T-helper 1 cell treated with Interleukin-12 subunit alpha and Interleukin-12 subunit beta and Interleukin-4 antibody, amounts not matched to agents 30 μg/mL and 1 μg/mL, for 36 hours (primary cell): Measurements from ENCODE around the gene CALML6.
"Not testable (repeated sequence)": the region's sequence is repeated elsewhere in the genome, so short reads cannot be mapped to it uniquely, and the experiment has no call there.

ENCODE experiments used
- H3K27ac Mint-ChIP-seq: one replicate; pipeline ENCODE4 v1.8.0; 2021; ENCODE audit warnings: mild to moderate bottlenecking, mixed read lengths
- H3K27me3 Mint-ChIP-seq: one replicate; pipeline ENCODE4 v1.8.0; 2021; ENCODE audit warnings: low read depth, mixed read lengths
- H3K36me3 Mint-ChIP-seq: one replicate; pipeline ENCODE4 v1.8.0; 2021; ENCODE audit warnings: low read depth, mixed read lengths
- H3K4me1 Mint-ChIP-seq: one replicate; pipeline ENCODE4 v1.8.0; 2021; ENCODE audit warnings: low read depth, mixed read lengths
- H3K4me3 Mint-ChIP-seq: one replicate; pipeline ENCODE4 v1.8.0; 2021; ENCODE audit warnings: mild to moderate bottlenecking, moderate library complexity, mixed read lengths
- H3K9me3 Mint-ChIP-seq: one replicate; pipeline ENCODE4 v1.8.0; 2021; ENCODE audit warnings: mixed read lengths

CALML6 gene

GRCh38 chr1:1924386-1924785 is 9.3 kb downstream of the CALML6 start:
- Mint-ChIP-seq H3K4me1 (no peaks in the 10 kb centered on the region), H3K9me3 (no peaks in the 10 kb centered on the region), H3K27ac (no peak overlapping the region), H3K27me3 (no peaks in the 10 kb centered on the region), H3K36me3 (no peaks in the 10 kb centered on the region), H3K4me3 (no peak overlapping the region)

- H3K9me3 Mint-ChIP-seq: no peaks in the 10 kb centered on the region
- H3K27me3 Mint-ChIP-seq: no peaks in the 10 kb centered on the region
- H3K27ac Mint-ChIP-seq: no peak overlapping the region
Measured at GRCh38 chr1:1924849-1925248, 9.8 kb downstream of the CALML6 start.

GRCh38 chr1:1925437-1926345 is 10.6 kb downstream of the CALML6 start:
- Mint-ChIP-seq H3K4me1 (no peaks in the 10 kb centered on the region), H3K9me3 (no peaks in the 10 kb centered on the region), H3K36me3 (no peaks in the 10 kb centered on the region), H3K4me3 (no peak overlapping the region), H3K27me3 (no peaks in the 10 kb centered on the region), H3K27ac (no peak overlapping the region)

More at GRCh38 chr1:1924849-1925248, 9.8 kb downstream of the CALML6 start:
- H3K4me1 Mint-ChIP-seq: no peaks in the 10 kb centered on the region
- H3K4me3 Mint-ChIP-seq: no peak overlapping the region
- H3K36me3 Mint-ChIP-seq: no peaks in the 10 kb centered on the region

- no peak overlapping the region for H3K4me3 Mint-ChIP-seq
- H3K36me3 Mint-ChIP-seq: no peaks in the 10 kb centered on the region
- H3K27ac Mint-ChIP-seq: no peak overlapping the region
- no peaks in the 10 kb centered on the region for H3K9me3 Mint-ChIP-seq
- no peaks in the 10 kb centered on the region for H3K27me3 Mint-ChIP-seq
- no peaks in the 10 kb centered on the region for H3K4me1 Mint-ChIP-seq
Measured at GRCh38 chr1:1926346-1926811, 11.3 kb downstream of the CALML6 start.

- Mint-ChIP-seq H3K36me3 (no peaks in the 10 kb centered on the region), H3K27ac (no peak overlapping the region), H3K9me3 (no peaks in the 10 kb centered on the region), H3K27me3 (no peaks in the 10 kb centered on the region), H3K4me1 (no peaks in the 10 kb centered on the region), H3K4me3 (no peak overlapping the region)
Measured at GRCh38 chr1:1926886-1927660, 12.0 kb downstream of the CALML6 start.

GRCh38 chr1:1927751-1928150 is 12.7 kb downstream of the CALML6 start:
- no peaks in the 10 kb centered on the region for H3K9me3 Mint-ChIP-seq
- no peaks in the 10 kb centered on the region for H3K4me1 Mint-ChIP-seq
- H3K4me3 Mint-ChIP-seq: no peak overlapping the region

GRCh38 chr1:1928231-1929101 is 13.4 kb downstream of the CALML6 start:
- peaks cover 2% of the 10 kb centered on the region for H3K9me3 Mint-ChIP-seq
- H3K27me3 Mint-ChIP-seq: no peaks in the 10 kb centered on the region
- no peak overlapping the region for H3K4me3 Mint-ChIP-seq
- H3K36me3 Mint-ChIP-seq: no peaks in the 10 kb centered on the region
- H3K4me1 Mint-ChIP-seq: no peaks in the 10 kb centered on the region
- H3K27ac Mint-ChIP-seq: no peak overlapping the region

More at GRCh38 chr1:1927751-1928150, 12.7 kb downstream of the CALML6 start:
- no peak overlapping the region for H3K27ac Mint-ChIP-seq
- H3K27me3 Mint-ChIP-seq: no peaks in the 10 kb centered on the region
- H3K36me3 Mint-ChIP-seq: no peaks in the 10 kb centered on the region

- Mint-ChIP-seq H3K36me3 (peaks cover 2% of the 10 kb centered on the region), H3K4me3 (no peak overlapping the region), H3K27me3 (no peaks in the 10 kb centered on the region), H3K27ac (no peak overlapping the region), H3K9me3 (peaks cover 9% of the 10 kb centered on the region), H3K4me1 (no peaks in the 10 kb centered on the region)
Measured at GRCh38 chr1:1929102-1929638, 14.1 kb downstream of the CALML6 start.

GRCh38 chr1:1929639-1930545 is 14.8 kb downstream of the CALML6 start:
- Mint-ChIP-seq H3K9me3 (peaks cover 16% of the 10 kb centered on the region), H3K4me3 (no peak overlapping the region), H3K27me3 (no peaks in the 10 kb centered on the region), H3K27ac (no peak overlapping the region), H3K4me1 (no peaks in the 10 kb centered on the region), H3K36me3 (peaks cover 5% of the 10 kb centered on the region)

- H3K36me3 Mint-ChIP-seq, H3K4me1 Mint-ChIP-seq, H3K4me3 Mint-ChIP-seq, H3K27me3 Mint-ChIP-seq, H3K27ac Mint-ChIP-seq: not testable (repeated sequence)
- peaks cover 24% of the 10 kb centered on the region for H3K9me3 Mint-ChIP-seq
Measured at GRCh38 chr1:1934848-1935247, 19.8 kb downstream of the CALML6 start.

- no peaks in the 10 kb centered on the region for H3K27me3 Mint-ChIP-seq
- peaks cover 5% of the 10 kb centered on the region for H3K36me3 Mint-ChIP-seq
- H3K4me1 Mint-ChIP-seq: no peaks in the 10 kb centered on the region
- H3K9me3 Mint-ChIP-seq: peaks cover 24% of the 10 kb centered on the region
- no peak overlapping the region for H3K4me3 Mint-ChIP-seq
- H3K27ac Mint-ChIP-seq: no peak overlapping the region
Measured at GRCh38 chr1:1937061-1937460, 22.0 kb downstream of the CALML6 start.

GRCh38 chr1:1937549-1938275 is 22.7 kb downstream of the CALML6 start:
- H3K4me3 Mint-ChIP-seq: no peak overlapping the region
- H3K4me1 Mint-ChIP-seq: no peaks in the 10 kb centered on the region
- peaks cover 5% of the 10 kb centered on the region for H3K36me3 Mint-ChIP-seq
- no peaks in the 10 kb centered on the region for H3K27me3 Mint-ChIP-seq
- no peak overlapping the region for H3K27ac Mint-ChIP-seq
- H3K9me3 Mint-ChIP-seq: peaks cover 24% of the 10 kb centered on the region

- no peak overlapping the region for H3K4me3 Mint-ChIP-seq
- no peaks in the 10 kb centered on the region for H3K4me1 Mint-ChIP-seq
- H3K27ac Mint-ChIP-seq: no peak overlapping the region
- peaks cover 24% of the 10 kb centered on the region for H3K9me3 Mint-ChIP-seq
- H3K27me3 Mint-ChIP-seq: no peaks in the 10 kb centered on the region
- H3K36me3 Mint-ChIP-seq: peaks cover 5% of the 10 kb centered on the region
Measured at GRCh38 chr1:1938276-1938573, 23.2 kb downstream of the CALML6 start.
